A549 (cell line): ENCODE results near the gene CNTN4. TPM values are rescaled to one million over a fixed set of nuclear protein-coding genes. Genes with fewer than 3 reads are reported as not detected.

Experiments
- ATAC-seq, 2 experiments: fragments of 200-7000 bp in 1 of 2; fragments of >200 bp in 1 of 2; cut with Nextera tagmentation in 1 of 2; cut with Tn5 transposase in 1 of 2; 3 replicates each; pipeline versions ENCODE4 v1.8.0 to v1.9.1; 2018 to 2020; ENCODE audit warnings: mild to moderate bottlenecking in 1 of 2, moderate library complexity in 1 of 2
- CTCF ChIA-PET: fragments of 300-600 bp; sonication (Branson Sonifier 250); formaldehyde crosslinking; extraction: SDS; loops from one replicate; lab custom pipeline; 2021; ENCODE audit warnings: antibody characterized with exemption, inconsistent platforms; lab: Yijun Ruan, JAX
- POLR2A ChIA-PET: fragments of 350-600 bp; formaldehyde crosslinking; extraction: SDS; loops from one replicate; lab custom pipeline; 2021; ENCODE audit warnings: antibody characterized with exemption, inconsistent platforms; lab: Yijun Ruan, JAX
- DNase-seq, 2 experiments: peaks; one replicate each; pipeline versions ENCODE4 v3.0.0 to v3.0.0-alpha.2; 2011 to 2016; ENCODE audit warnings: low read depth in 1 of 2, low spot score in 1 of 2
- FAIRE-seq: peaks from 2 replicates; lab custom pipeline; 2011; peaks lifted over from hg19 to GRCh38; lab: Jason Lieb, UNC
- H3K27ac ChIP-seq, 2 experiments: fragments of >200 bp; sonication (Bioruptor Twin); formaldehyde crosslinking; 3 replicates each; pipeline ENCODE4 v1.5.1; 2016 to 2017
- H3K4me1 ChIP-seq: fragments of >200 bp; sonication (Bioruptor Twin); formaldehyde crosslinking; 3 replicates; pipeline ENCODE4 v1.6.1; 2016
- H3K4me2 ChIP-seq: fragments of >200 bp; sonication (Bioruptor Twin); formaldehyde crosslinking; 3 replicates; pipeline ENCODE4 v1.6.1; 2016
- H3K4me3 ChIP-seq: fragments of >200 bp; sonication (Bioruptor Twin); formaldehyde crosslinking; 3 replicates; pipeline ENCODE4 v1.5.1; 2016
- H3K9me3 ChIP-seq: fragments of >200 bp; sonication (Bioruptor Twin); formaldehyde crosslinking; 3 replicates; pipeline ENCODE4 v1.6.1; 2016
- BCL3 ChIP-seq: fragments of >200 bp; sonication (Bioruptor Twin); formaldehyde crosslinking; IDR thresholded peaks from 3 replicates; pipeline ENCODE4 v1.6.1; 2016
- BHLHE40 ChIP-seq: IDR thresholded peaks from 2 replicates; pipeline ENCODE4 v1.6.1; 2012; ENCODE audit warnings: low read depth, low read length, inconsistent platforms
- CBX8 ChIP-seq: fragments of 200-600 bp; sonication (generic); IDR thresholded peaks from 2 replicates; pipeline ENCODE4 v1.6.1; 2016
- CHD2 ChIP-seq: fragments of 150-350 bp; IDR thresholded peaks from 2 replicates; pipeline ENCODE4 v1.6.1; 2014; ENCODE audit warnings: low read length; ENCODE audit not compliant: partially characterized antibody
- EHF ChIP-seq: fragments of 250-450 bp; sonication (Bioruptor Pico); IDR thresholded peaks from 2 replicates; pipeline ENCODE4 v1.5.0; 2020; ENCODE audit warnings: mild to moderate bottlenecking
- EHMT2 ChIP-seq: fragments of 200-600 bp; sonication (generic); IDR thresholded peaks from 2 replicates; pipeline ENCODE4 v1.6.1; 2016; ENCODE audit warnings: antibody characterized with exemption, low read depth, mild to moderate bottlenecking, moderate library complexity
- FOXS1 ChIP-seq: fragments of 250-450 bp; sonication (Bioruptor Pico); IDR thresholded peaks from 2 replicates; pipeline ENCODE4 v1.5.0; 2020; ENCODE audit warnings: mild to moderate bottlenecking, moderate library complexity
- HOXB13 ChIP-seq: fragments of 250-450 bp; sonication (Bioruptor Pico); IDR thresholded peaks from 2 replicates; pipeline ENCODE4 v1.5.0; 2020; ENCODE audit warnings: low read depth, mild to moderate bottlenecking, moderate library complexity
- JUN ChIP-seq, 2 experiments: fragments of >200 bp; sonication (Bioruptor Twin); formaldehyde crosslinking; IDR thresholded peaks; 2 replicates in 1 of 2; 3 replicates in 1 of 2; pipeline ENCODE4 v1.6.1; 2016 to 2017
- MAFK ChIP-seq: fragments of 450-650 bp; IDR thresholded peaks from 2 replicates; pipeline ENCODE4 v1.6.1; 2014; ENCODE audit not compliant: partially characterized antibody
- NFE2L2 ChIP-seq: fragments of 150-350 bp; conservative IDR thresholded peaks from 2 replicates; pipeline ENCODE4 v1.6.1; 2014; ENCODE audit warnings: low read length
- POLR2A ChIP-seq: IDR thresholded peaks from 2 replicates; pipeline ENCODE4 v1.6.1; 2012; ENCODE audit warnings: mild to moderate bottlenecking, low read length
- POLR2AphosphoS2 ChIP-seq: conservative IDR thresholded peaks from 2 replicates; pipeline ENCODE4 v1.6.1; 2012; ENCODE audit warnings: low read length, improper control_type of control experiment, inconsistent platforms
- RCOR1 ChIP-seq: fragments of 150-350 bp; IDR thresholded peaks from 2 replicates; pipeline ENCODE4 v1.6.1; 2014; ENCODE audit warnings: antibody characterized with exemption, low read length, low read depth
- REST ChIP-seq: fragments of 200-600 bp; sonication (generic); IDR thresholded peaks from 2 replicates; pipeline ENCODE4 v1.6.1; 2016; ENCODE audit warnings: antibody characterized with exemption, mild to moderate bottlenecking, moderate library complexity
- RFX5 ChIP-seq: fragments of 450-650 bp; IDR thresholded peaks from 2 replicates; pipeline ENCODE4 v1.7.1; 2014; ENCODE audit warnings: antibody characterized with exemption, mild to moderate bottlenecking, moderate library complexity
- SREBF2 ChIP-seq: fragments of 450-650 bp; IDR thresholded peaks from 2 replicates; pipeline ENCODE4 v1.6.1; 2014; ENCODE audit warnings: mild to moderate bottlenecking, moderate library complexity
- TFCP2L1 ChIP-seq: fragments of 250-450 bp; sonication (Bioruptor Pico); IDR thresholded peaks from 2 replicates; pipeline ENCODE4 v1.5.0; 2021; ENCODE audit warnings: mild to moderate bottlenecking
- TP53 ChIP-seq: fragments of 250-450 bp; sonication (Bioruptor Pico); IDR thresholded peaks from 2 replicates; pipeline ENCODE4 v1.5.0; 2021; ENCODE audit warnings: mild to moderate bottlenecking, moderate library complexity
- ZC3H11A ChIP-seq: fragments of 450-650 bp; IDR thresholded peaks from 2 replicates; pipeline ENCODE4 v1.6.1; 2014; ENCODE audit warnings: antibody characterized with exemption, mild to moderate bottlenecking
- ZNF302 ChIP-seq: fragments of 250-450 bp; sonication (Bioruptor Pico); IDR thresholded peaks from 2 replicates; pipeline ENCODE4 v1.9.0; 2021; ENCODE audit warnings: inconsistent platforms, mild to moderate bottlenecking, moderate library complexity
- WGBS: methylation state at CpG from one replicate; pipeline ENCODE4 v1.1.6; 2017; ENCODE audit errors: missing lambda C conversion rate; 5-methylcytosine and 5-hydroxymethylcytosine counted together
- polyA plus RNA-seq, 4 experiments: library from polyadenylated mRNA; depleted of rRNA in 3 of 4; stranded (reverse); fragments of >200 nt; fragmentation: RNase III in 1 of 4; extraction: RNeasy Plus Mini Kit Qiagen cat#74134 plus additional on column Dnase treatment in 1 of 4; gene quantifications; 2 replicates in 3 of 4; 3 replicates in 1 of 4; pipeline ENCODE4 v1.2.3, GENCODE V29; 2011 to 2017
- TF ChIP-seq, protein P1 (sequence below): fragments of 150-350 bp; IDR thresholded peaks from 2 replicates; pipeline ENCODE4 v1.6.1; 2014; ENCODE audit warnings: low read depth, mild to moderate bottlenecking, low read length

Gene CNTN4
- polyA plus RNA-seq, 2 of the 4 experiments (the other 2 are of a cell fraction): 0.03 TPM; not detected in 1

DNA sequence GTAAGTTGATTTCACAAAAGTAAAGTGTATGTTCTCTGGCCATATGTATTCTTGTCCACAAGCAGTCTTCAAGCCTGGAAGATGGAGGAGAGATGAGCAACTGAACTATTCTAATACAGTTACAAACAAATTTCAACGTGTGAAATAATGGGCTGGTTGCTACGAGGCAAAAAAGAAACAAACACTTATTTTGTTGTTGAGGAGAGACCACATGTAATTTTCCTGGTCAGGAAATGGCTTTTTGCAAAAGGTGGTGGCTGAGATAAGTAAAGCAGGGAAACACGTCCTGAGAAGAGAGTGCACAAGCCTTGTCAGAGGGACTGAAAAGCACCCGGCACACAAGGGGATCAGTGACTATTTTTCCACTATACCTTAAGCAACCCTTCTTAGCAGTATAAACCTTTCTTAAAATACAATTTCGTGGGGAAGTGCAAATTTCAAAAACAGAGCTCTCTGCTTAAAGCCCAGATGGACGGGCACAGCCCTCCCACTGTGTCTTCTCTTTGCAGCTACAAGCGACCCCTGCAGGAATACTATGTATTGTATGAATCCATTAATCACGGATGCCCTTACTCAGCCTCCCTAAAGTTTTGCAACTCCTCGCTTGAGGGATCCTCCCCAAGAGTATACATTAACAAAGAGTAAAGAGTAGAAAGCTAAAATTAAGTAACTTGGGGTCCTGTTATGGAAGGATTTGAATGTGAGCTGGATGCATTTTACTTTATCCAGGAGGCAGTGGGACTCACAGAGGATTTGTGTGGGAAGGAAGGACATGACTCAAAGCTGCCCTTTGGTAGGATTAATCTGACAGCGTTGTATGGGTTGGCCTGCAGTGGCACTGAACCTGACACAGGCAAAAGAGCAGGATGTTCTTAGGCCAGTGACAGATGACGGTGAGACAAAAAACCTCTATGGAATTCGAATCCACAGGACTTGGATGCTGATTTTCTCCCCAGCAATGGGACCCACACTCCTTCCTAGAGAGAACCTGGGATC is 757.8 kb downstream of the CNTN4 start:
- 10% methylated on average over 12 of the region's 12 CpGs for WGBS
- ChIA-PET CTCF (no interaction called here), POLR2A (no interaction called here)
- Histone ChIP-seq H3K27ac (no peak overlapping the region), H3K4me3 (no peak overlapping the region), H3K9me3 (no peaks in the 10 kb centered on the region), H3K4me2 (no peak overlapping the region), H3K4me1 (no peaks in the 10 kb centered on the region)
- no peak for ATAC-seq
- TF ChIP-seq ZNF302 (CRISPR knock-in tag) (no peak), FOXS1 (CRISPR knock-in tag) (no peak), EHF (CRISPR knock-in tag) (no peak), POLR2AphosphoS2 (no peak)
- TF ChIP-seq, protein P1, sequence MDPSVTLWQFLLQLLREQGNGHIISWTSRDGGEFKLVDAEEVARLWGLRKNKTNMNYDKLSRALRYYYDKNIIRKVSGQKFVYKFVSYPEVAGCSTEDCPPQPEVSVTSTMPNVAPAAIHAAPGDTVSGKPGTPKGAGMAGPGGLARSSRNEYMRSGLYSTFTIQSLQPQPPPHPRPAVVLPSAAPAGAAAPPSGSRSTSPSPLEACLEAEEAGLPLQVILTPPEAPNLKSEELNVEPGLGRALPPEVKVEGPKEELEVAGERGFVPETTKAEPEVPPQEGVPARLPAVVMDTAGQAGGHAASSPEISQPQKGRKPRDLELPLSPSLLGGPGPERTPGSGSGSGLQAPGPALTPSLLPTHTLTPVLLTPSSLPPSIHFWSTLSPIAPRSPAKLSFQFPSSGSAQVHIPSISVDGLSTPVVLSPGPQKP: no peak
- no peak for DNase-seq
- FAIRE-seq: no peak

GRCh38 chr3:2860626-2861025 is 762.0 kb downstream of the CNTN4 start:
- no peak overlapping the region for H3K4me3 ChIP-seq
- POLR2A ChIA-PET: no interaction called here
- TF ChIP-seq SREBF2: no peak
- no peak for TF ChIP-seq ZNF302 (CRISPR knock-in tag)
- TF ChIP-seq BCL3: no peak
- TF ChIP-seq JUN (IDR thresholded peaks at IDR 0.05): no peak
- no peak for TF ChIP-seq NFE2L2
- no peak for TF ChIP-seq REST
- no peak for TF ChIP-seq HOXB13
- TF ChIP-seq ZC3H11A: no peak
- no peak for TF ChIP-seq EHMT2
- no peak for TF ChIP-seq CBX8
- no peak for TF ChIP-seq POLR2A
- TF ChIP-seq TP53 (CRISPR knock-in tag): no peak
- TF ChIP-seq BHLHE40: no peak
- no peak for TF ChIP-seq CHD2
- TF ChIP-seq RFX5: no peak
- no peak for TF ChIP-seq RCOR1
- TF ChIP-seq TFCP2L1 (CRISPR knock-in tag): no peak
- TF ChIP-seq MAFK: no peak
- TF ChIP-seq, all 56 proteins: peak for 0
- Histone ChIP-seq H3K27ac (no peak overlapping the region), H3K4me1 (no peaks in the 10 kb centered on the region), H3K9me3 (no peaks in the 10 kb centered on the region), H3K4me2 (no peak overlapping the region)
- no peak for DNase-seq
- FAIRE-seq: no peak
- CTCF ChIA-PET: no interaction called here
- ATAC-seq: no peak
- 10% methylated on average over 2 of the region's 2 CpGs for WGBS
